SK-N-SH treated with all-trans-retinoic acid at 6 μM for 48 hours (cell line): Measurements from ENCODE around the gene BICDL1.

ENCODE experiments used
- ATAC-seq: fragments of 200-7000 bp; cut with Tn5 transposase; 3 replicates; pipeline ENCODE4 v1.9.1; 2020; ENCODE audit warnings: mild to moderate bottlenecking, moderate library complexity
- BACH2 ChIP-seq: fragments of 250-450 bp; sonication (Bioruptor Pico); IDR thresholded peaks from 2 replicates; pipeline ENCODE4 v1.9.0; 2021; ENCODE audit warnings: mild to moderate bottlenecking, borderline replicate concordance
- CREB5 ChIP-seq: fragments of 250-450 bp; sonication (Bioruptor Pico); IDR thresholded peaks from 2 replicates; pipeline ENCODE4 v1.5.1; 2020; ENCODE audit warnings: low read depth, mild to moderate bottlenecking, moderate library complexity
- CSRNP3 ChIP-seq: fragments of 250-450 bp; sonication (Bioruptor Pico); IDR thresholded peaks from 2 replicates; pipeline ENCODE4 v1.5.1; 2021; ENCODE audit warnings: mild to moderate bottlenecking, moderate library complexity
- ESRRG ChIP-seq: fragments of 250-450 bp; sonication (Bioruptor Pico); IDR thresholded peaks from 2 replicates; pipeline ENCODE4 v1.6.1; 2021; ENCODE audit warnings: mild to moderate bottlenecking
- ISL1 ChIP-seq: fragments of 250-450 bp; sonication (Bioruptor Pico); IDR thresholded peaks from 2 replicates; pipeline ENCODE4 v2.1.2; 2022; ENCODE audit warnings: mild to moderate bottlenecking, moderate library complexity
- PATZ1 ChIP-seq: fragments of 250-450 bp; sonication (Bioruptor Pico); IDR thresholded peaks from 2 replicates; pipeline ENCODE4 v1.8.0; 2020; ENCODE audit warnings: mild to moderate bottlenecking, moderate library complexity, borderline replicate concordance
- POU6F1 ChIP-seq: fragments of 250-450 bp; sonication (Bioruptor Pico); IDR thresholded peaks from 2 replicates; pipeline ENCODE4 v1.8.0; 2021; ENCODE audit warnings: low read depth, mild to moderate bottlenecking, moderate library complexity, borderline replicate concordance
- PPARA ChIP-seq: fragments of 250-450 bp; sonication (Bioruptor Pico); IDR thresholded peaks from 2 replicates; pipeline ENCODE4 v1.5.0; 2020; ENCODE audit warnings: mild to moderate bottlenecking, borderline replicate concordance
- RARB ChIP-seq: fragments of 250-450 bp; sonication (Bioruptor Pico); IDR thresholded peaks from 2 replicates; pipeline ENCODE4 v1.8.0; 2021; ENCODE audit warnings: mild to moderate bottlenecking, moderate library complexity
- SNAI2 ChIP-seq: fragments of 250-450 bp; sonication (Bioruptor Pico); IDR thresholded peaks from 2 replicates; pipeline ENCODE4 v1.5.0; 2020; ENCODE audit warnings: mild to moderate bottlenecking, moderate library complexity
- TCF4 ChIP-seq: fragments of 250-450 bp; sonication (Bioruptor Pico); IDR thresholded peaks from 2 replicates; pipeline ENCODE4 v1.8.0; 2021; ENCODE audit warnings: mild to moderate bottlenecking, moderate library complexity, borderline replicate concordance
- TOX ChIP-seq: fragments of 250-450 bp; sonication (Bioruptor Pico); IDR thresholded peaks from 2 replicates; pipeline ENCODE4 v1.8.0; 2021; ENCODE audit warnings: mild to moderate bottlenecking, moderate library complexity, borderline replicate concordance
- ZFP3 ChIP-seq: fragments of 250-450 bp; sonication (Bioruptor Pico); IDR thresholded peaks from 2 replicates; pipeline ENCODE4 v1.5.0; 2020; ENCODE audit warnings: mild to moderate bottlenecking, moderate library complexity
- ZFP30 ChIP-seq: fragments of 450-650 bp; formaldehyde crosslinking; IDR thresholded peaks from 2 replicates; pipeline ENCODE4 v1.5.0; 2022; ENCODE audit warnings: mild to moderate bottlenecking, moderate library complexity
- ZNF8 ChIP-seq: fragments of 450-650 bp; formaldehyde crosslinking; IDR thresholded peaks from 2 replicates; pipeline ENCODE4 v1.5.0; 2020; ENCODE audit warnings: mild to moderate bottlenecking, moderate library complexity
- TF ChIP-seq, protein P1 (sequence below): fragments of 250-450 bp; sonication (Bioruptor Pico); IDR thresholded peaks from 2 replicates; pipeline ENCODE4 v1.5.0; 2020; ENCODE audit warnings: mild to moderate bottlenecking, moderate library complexity

Gene BICDL1

GRCh38 chr12:120115692-120116440, 126.8 kb downstream of the BICDL1 start:
- no peak for TF ChIP-seq BACH2 (CRISPR knock-in tag)
- no peak for TF ChIP-seq SNAI2 (CRISPR knock-in tag)
- no peak for TF ChIP-seq ZFP30 (CRISPR knock-in tag)
- no peak for TF ChIP-seq ESRRG (CRISPR knock-in tag)
- TF ChIP-seq, protein P1, sequence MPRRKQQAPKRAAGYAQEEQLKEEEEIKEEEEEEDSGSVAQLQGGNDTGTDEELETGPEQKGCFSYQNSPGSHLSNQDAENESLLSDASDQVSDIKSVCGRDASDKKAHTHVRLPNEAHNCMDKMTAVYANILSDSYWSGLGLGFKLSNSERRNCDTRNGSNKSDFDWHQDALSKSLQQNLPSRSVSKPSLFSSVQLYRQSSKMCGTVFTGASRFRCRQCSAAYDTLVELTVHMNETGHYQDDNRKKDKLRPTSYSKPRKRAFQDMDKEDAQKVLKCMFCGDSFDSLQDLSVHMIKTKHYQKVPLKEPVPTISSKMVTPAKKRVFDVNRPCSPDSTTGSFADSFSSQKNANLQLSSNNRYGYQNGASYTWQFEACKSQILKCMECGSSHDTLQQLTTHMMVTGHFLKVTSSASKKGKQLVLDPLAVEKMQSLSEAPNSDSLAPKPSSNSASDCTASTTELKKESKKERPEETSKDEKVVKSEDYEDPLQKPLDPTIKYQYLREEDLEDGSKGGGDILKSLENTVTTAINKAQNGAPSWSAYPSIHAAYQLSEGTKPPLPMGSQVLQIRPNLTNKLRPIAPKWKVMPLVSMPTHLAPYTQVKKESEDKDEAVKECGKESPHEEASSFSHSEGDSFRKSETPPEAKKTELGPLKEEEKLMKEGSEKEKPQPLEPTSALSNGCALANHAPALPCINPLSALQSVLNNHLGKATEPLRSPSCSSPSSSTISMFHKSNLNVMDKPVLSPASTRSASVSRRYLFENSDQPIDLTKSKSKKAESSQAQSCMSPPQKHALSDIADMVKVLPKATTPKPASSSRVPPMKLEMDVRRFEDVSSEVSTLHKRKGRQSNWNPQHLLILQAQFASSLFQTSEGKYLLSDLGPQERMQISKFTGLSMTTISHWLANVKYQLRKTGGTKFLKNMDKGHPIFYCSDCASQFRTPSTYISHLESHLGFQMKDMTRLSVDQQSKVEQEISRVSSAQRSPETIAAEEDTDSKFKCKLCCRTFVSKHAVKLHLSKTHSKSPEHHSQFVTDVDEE = no peak
- TF ChIP-seq ZNF8 = no peak
- ATAC-seq = peak; percentile 3; the same call in 2 of the 3 replicates

GRCh38 chr12:120116441-120116791, 127.4 kb downstream of the BICDL1 start, which contains the start of gene RAB35:
RAB35 (minus strand) TSS chr12:120116753; CDS start chr12:120116650, 103 bp downstream.
- no peak for TF ChIP-seq BACH2 (CRISPR knock-in tag)
- TF ChIP-seq RARB (CRISPR knock-in tag) = no peak
- TF ChIP-seq, protein P1 = no peak
- TF ChIP-seq SNAI2 (CRISPR knock-in tag) = no peak
- TF ChIP-seq CREB5 = no peak
- TF ChIP-seq PPARA (CRISPR knock-in tag) = no peak
- TF ChIP-seq TCF4 (CRISPR knock-in tag) = no peak
- TF ChIP-seq PATZ1 (CRISPR knock-in tag) = no peak
- TF ChIP-seq ZFP3 (CRISPR knock-in tag) = no peak
- no peak for TF ChIP-seq POU6F1 (CRISPR knock-in tag)
- TF ChIP-seq CSRNP3 = no peak
- TF ChIP-seq TOX (CRISPR knock-in tag) = no peak
- no peak for TF ChIP-seq ZNF8
- no peak for TF ChIP-seq ISL1 (CRISPR knock-in tag)
- no peak for TF ChIP-seq ZFP30 (CRISPR knock-in tag)
- no peak; the same call in 2 of the 3 replicates for ATAC-seq
